ENCODE data around the gene POU2AF1.
"Not testable (repeated sequence)": the region's sequence is repeated elsewhere in the genome, so short reads cannot be mapped to it uniquely, and the experiment has no call there.

Gene POU2AF1

GRCh38 chr11:111405551-111405950, 26.5 kb upstream of the POU2AF1 start:
- Histone ChIP-seq H3K9me3 (ENCODE audit: insufficient read depth, low read depth, low read length) (no peaks in the 10 kb centered on the region), H3K36me3 (ENCODE audit: insufficient read depth, low read length) (no peaks in the 10 kb centered on the region), H4K20me1 (ENCODE audit: insufficient read depth, low read length, poor library complexity, severe bottlenecking) (no peaks in the 10 kb centered on the region), H2AFZ (ENCODE audit: low read length) (no peak overlapping the region), H3F3A (ENCODE audit: low read depth) (no peaks in the 10 kb centered on the region), H3K4me1 (ENCODE audit: insufficient read depth, low read length, poor library complexity, severe bottlenecking) (peaks cover 7% of the 10 kb centered on the region), H3K27me3 (ENCODE audit: insufficient read depth, low read length, poor library complexity, severe bottlenecking) (no peaks in the 10 kb centered on the region), H3K9me2 (replicated peaks; ENCODE audit: low read depth, low read length) (no peaks in the 10 kb centered on the region), H3K79me2 (ENCODE audit: insufficient read depth, low read length) (no peaks in the 10 kb centered on the region), H3K4me2 (ENCODE audit: low read depth, low read length, poor library complexity, severe bottlenecking) (no peak overlapping the region), H3K4me3 (ENCODE audit: low read length, poor library complexity, severe bottlenecking) (no peak overlapping the region), H3K9ac (ENCODE audit: low read depth, low read length, poor library complexity, severe bottlenecking) (no peak overlapping the region)
- TF ChIP-seq CTCF (conservative IDR thresholded peaks at IDR 0.05; ENCODE audit: low read length), result no peak
- no peak for TF ChIP-seq EZH2phosphoT487 (IDR thresholded peaks at IDR 0.05; ENCODE audit: borderline replicate concordance)

GRCh38 chr11:111403051-111403726, 24.1 kb upstream of the POU2AF1 start:
- Histone ChIP-seq H3K27me3 (ENCODE audit: insufficient read depth, low read length, poor library complexity, severe bottlenecking) (no peaks in the 10 kb centered on the region), H4K20me1 (ENCODE audit: insufficient read depth, low read length, poor library complexity, severe bottlenecking) (no peaks in the 10 kb centered on the region), H3K9ac (ENCODE audit: low read depth, low read length, poor library complexity, severe bottlenecking) (no peak overlapping the region), H3K9me2 (replicated peaks; ENCODE audit: low read depth, low read length) (no peaks in the 10 kb centered on the region), H3K4me3 (ENCODE audit: low read length, poor library complexity, severe bottlenecking) (no peak overlapping the region), H3F3A (ENCODE audit: low read depth) (no peaks in the 10 kb centered on the region), H3K4me1 (ENCODE audit: insufficient read depth, low read length, poor library complexity, severe bottlenecking) (peaks cover 11% of the 10 kb centered on the region), H3K4me2 (ENCODE audit: low read depth, low read length, poor library complexity, severe bottlenecking) (no peak overlapping the region), H2AFZ (ENCODE audit: low read length) (no peak overlapping the region), H3K79me2 (ENCODE audit: insufficient read depth, low read length) (no peaks in the 10 kb centered on the region), H3K9me3 (ENCODE audit: insufficient read depth, low read depth, low read length) (no peaks in the 10 kb centered on the region), H3K36me3 (ENCODE audit: insufficient read depth, low read length) (no peaks in the 10 kb centered on the region)
- TF ChIP-seq CTCF (conservative IDR thresholded peaks at IDR 0.05; ENCODE audit: low read length) (no peak), EZH2phosphoT487 (IDR thresholded peaks at IDR 0.05; ENCODE audit: borderline replicate concordance) (no peak)

- H3K27me3 ChIP-seq (ENCODE audit: insufficient read depth, low read length, poor library complexity, severe bottlenecking), result no peaks in the 10 kb centered on the region
- no peaks in the 10 kb centered on the region for H3F3A ChIP-seq (ENCODE audit: low read depth)
- H3K4me2 ChIP-seq (ENCODE audit: low read depth, low read length, poor library complexity, severe bottlenecking), result no peak overlapping the region
- TF ChIP-seq EZH2phosphoT487 (IDR thresholded peaks at IDR 0.05; ENCODE audit: borderline replicate concordance) (no peak), CTCF (conservative IDR thresholded peaks at IDR 0.05; ENCODE audit: low read length) (no peak)
- no peak overlapping the region for H3K9ac ChIP-seq (ENCODE audit: low read depth, low read length, poor library complexity, severe bottlenecking)
- H3K9me2 ChIP-seq (replicated peaks; ENCODE audit: low read depth, low read length), result no peaks in the 10 kb centered on the region
- H2AFZ ChIP-seq (ENCODE audit: low read length), result no peak overlapping the region
- no peaks in the 10 kb centered on the region for H4K20me1 ChIP-seq (ENCODE audit: insufficient read depth, low read length, poor library complexity, severe bottlenecking)
- H3K4me1 ChIP-seq (ENCODE audit: insufficient read depth, low read length, poor library complexity, severe bottlenecking), result peaks cover 11% of the 10 kb centered on the region
- no peaks in the 10 kb centered on the region for H3K36me3 ChIP-seq (ENCODE audit: insufficient read depth, low read length)
- H3K79me2 ChIP-seq (ENCODE audit: insufficient read depth, low read length), result no peaks in the 10 kb centered on the region
- no peak overlapping the region for H3K4me3 ChIP-seq (ENCODE audit: low read length, poor library complexity, severe bottlenecking)
- H3K9me3 ChIP-seq (ENCODE audit: insufficient read depth, low read depth, low read length), result no peaks in the 10 kb centered on the region
Measured at GRCh38 chr11:111402411-111402810, 23.3 kb upstream of the POU2AF1 start.

GRCh38 chr11:111401957-111402356, 22.9 kb upstream of the POU2AF1 start:
- H3K4me3 ChIP-seq (ENCODE audit: low read length, poor library complexity, severe bottlenecking); H3K79me2 ChIP-seq (ENCODE audit: insufficient read depth, low read length); H3K9me2 ChIP-seq (replicated peaks; ENCODE audit: low read depth, low read length); H4K20me1 ChIP-seq (ENCODE audit: insufficient read depth, low read length, poor library complexity, severe bottlenecking); H3K27me3 ChIP-seq (ENCODE audit: insufficient read depth, low read length, poor library complexity, severe bottlenecking); H2AFZ ChIP-seq (ENCODE audit: low read length); H3F3A ChIP-seq (ENCODE audit: low read depth); H3K4me2 ChIP-seq (ENCODE audit: low read depth, low read length, poor library complexity, severe bottlenecking); H3K9me3 ChIP-seq (ENCODE audit: insufficient read depth, low read depth, low read length); H3K36me3 ChIP-seq (ENCODE audit: insufficient read depth, low read length); H3K9ac ChIP-seq (ENCODE audit: low read depth, low read length, poor library complexity, severe bottlenecking): not testable (repeated sequence)
- H3K4me1 ChIP-seq (ENCODE audit: insufficient read depth, low read length, poor library complexity, severe bottlenecking), result peaks cover 11% of the 10 kb centered on the region
